HG03571 (cell line): ENCODE data around the gene RAP1GAP2.
"Not testable (repeated sequence)": the region's sequence is repeated elsewhere in the genome, so short reads cannot be mapped to it uniquely, and the experiment has no call there.

Experiments used
- ATAC-seq: cut with Tn5 transposase; IDR thresholded peaks from one replicate; pipeline ENCODE4 v1.9.1; 2021; ENCODE audit not compliant: unreplicated experiment

The RAP1GAP2 gene

GRCh38 chr17:2814049-2814448, 17.8 kb downstream of the RAP1GAP2 start:
- no peak for ATAC-seq

- ATAC-seq, result no peak
Observed at GRCh38 chr17:2814481-2815341, 18.5 kb downstream of the RAP1GAP2 start.

GRCh38 chr17:2815781-2816185, 19.5 kb downstream of the RAP1GAP2 start:
- ATAC-seq, result no peak

GRCh38 chr17:2816688-2817087, 20.4 kb downstream of the RAP1GAP2 start:
- no peak for ATAC-seq

- not testable (repeated sequence) for ATAC-seq
Observed at GRCh38 chr17:2819294-2819693, 23.1 kb downstream of the RAP1GAP2 start.

GRCh38 chr17:2819921-2820501, 23.8 kb downstream of the RAP1GAP2 start:
- no peak for ATAC-seq

- no peak for ATAC-seq
Observed at GRCh38 chr17:2821868-2822267, 25.6 kb downstream of the RAP1GAP2 start.

GRCh38 chr17:2822358-2822757, 26.1 kb downstream of the RAP1GAP2 start:
- ATAC-seq, result no peak

- no peak for ATAC-seq
Observed at GRCh38 chr17:2825253-2825970, 29.2 kb downstream of the RAP1GAP2 start.

- no peak for ATAC-seq
Observed at GRCh38 chr17:2828397-2829038, 32.3 kb downstream of the RAP1GAP2 start.

- no peak for ATAC-seq
Observed at GRCh38 chr17:2830678-2831077, 34.4 kb downstream of the RAP1GAP2 start.

- ATAC-seq, result no peak
Observed at GRCh38 chr17:2835780-2836179, 39.5 kb downstream of the RAP1GAP2 start.

GRCh38 chr17:2837147-2837561, 40.9 kb downstream of the RAP1GAP2 start:
- no peak for ATAC-seq

- no peak for ATAC-seq
Observed at GRCh38 chr17:2841606-2842005, 45.4 kb downstream of the RAP1GAP2 start.

- no peak for ATAC-seq
Observed at GRCh38 chr17:2842464-2842863, 46.2 kb downstream of the RAP1GAP2 start.

- no peak for ATAC-seq
Observed at GRCh38 chr17:2844416-2844815, 48.2 kb downstream of the RAP1GAP2 start.

GRCh38 chr17:2847381-2848333, 51.4 kb downstream of the RAP1GAP2 start:
- no peak for ATAC-seq

- no peak for ATAC-seq
Observed at GRCh38 chr17:2849327-2849670, 53.1 kb downstream of the RAP1GAP2 start.

GRCh38 chr17:2850991-2851390, 54.8 kb downstream of the RAP1GAP2 start:
- ATAC-seq, result no peak

- no peak for ATAC-seq
Observed at GRCh38 chr17:2851615-2852014, 55.4 kb downstream of the RAP1GAP2 start.
